Measurements from ENCODE around the gene SORBS2. TPM values are rescaled to one million over a fixed set of nuclear protein-coding genes. Genes with fewer than 3 reads are reported as not detected.
A peak's percentile ranks its signal among the peaks of the same experiment; 100 is the strongest.

The SORBS2 gene
- total RNA-seq, 3 donors from 2014 or later: 44.9 to 416 (median 53.7) TPM

DNA sequence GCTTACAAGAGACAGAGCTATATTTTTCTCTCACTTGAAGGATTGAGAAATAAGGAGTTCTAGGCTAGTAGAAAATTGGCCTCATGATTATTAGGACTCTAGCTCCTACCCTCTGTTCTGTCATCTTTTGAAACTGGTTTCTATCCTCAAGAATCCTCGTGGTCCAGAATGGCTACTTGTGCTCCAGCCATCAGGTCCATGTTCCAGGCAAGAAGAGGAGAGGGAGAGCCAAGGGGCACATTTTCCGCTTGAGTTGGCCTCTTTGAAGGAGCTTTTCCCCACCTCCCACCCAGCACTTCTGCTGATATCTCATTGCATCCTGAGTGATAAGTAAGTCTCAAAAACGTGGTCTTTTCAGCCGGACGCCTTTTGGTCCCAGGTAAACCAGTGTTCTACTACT lies 7.2 kb upstream of the SORBS2 start:
- DNase-seq: no peak
- Histone ChIP-seq H3K4me1 (ENCODE audit: low read depth) (peaks cover 5% of the 10 kb centered on the region), H3K9me3 (no peaks in the 10 kb centered on the region), H3K4me3 (no peak overlapping the region), H3K36me3 (ENCODE audit: low read depth) (no peaks in the 10 kb centered on the region)
- intact Hi-C loops (cut with DNase I, micrococcal nuclease): no loop called here
- no peak for ATAC-seq
- TF ChIP-seq, protein P1, sequence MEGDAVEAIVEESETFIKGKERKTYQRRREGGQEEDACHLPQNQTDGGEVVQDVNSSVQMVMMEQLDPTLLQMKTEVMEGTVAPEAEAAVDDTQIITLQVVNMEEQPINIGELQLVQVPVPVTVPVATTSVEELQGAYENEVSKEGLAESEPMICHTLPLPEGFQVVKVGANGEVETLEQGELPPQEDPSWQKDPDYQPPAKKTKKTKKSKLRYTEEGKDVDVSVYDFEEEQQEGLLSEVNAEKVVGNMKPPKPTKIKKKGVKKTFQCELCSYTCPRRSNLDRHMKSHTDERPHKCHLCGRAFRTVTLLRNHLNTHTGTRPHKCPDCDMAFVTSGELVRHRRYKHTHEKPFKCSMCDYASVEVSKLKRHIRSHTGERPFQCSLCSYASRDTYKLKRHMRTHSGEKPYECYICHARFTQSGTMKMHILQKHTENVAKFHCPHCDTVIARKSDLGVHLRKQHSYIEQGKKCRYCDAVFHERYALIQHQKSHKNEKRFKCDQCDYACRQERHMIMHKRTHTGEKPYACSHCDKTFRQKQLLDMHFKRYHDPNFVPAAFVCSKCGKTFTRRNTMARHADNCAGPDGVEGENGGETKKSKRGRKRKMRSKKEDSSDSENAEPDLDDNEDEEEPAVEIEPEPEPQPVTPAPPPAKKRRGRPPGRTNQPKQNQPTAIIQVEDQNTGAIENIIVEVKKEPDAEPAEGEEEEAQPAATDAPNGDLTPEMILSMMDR (IDR thresholded peaks at IDR 0.05): no peak

- no peaks in the 10 kb centered on the region for H3K36me3 ChIP-seq (ENCODE audit: low read depth)
- intact Hi-C loops (cut with DNase I, micrococcal nuclease): no loop called here
- TF ChIP-seq, protein P1 (IDR thresholded peaks at IDR 0.05): no peak
- ATAC-seq (peak; percentile 88), DNase-seq (peak in 2 of 3 donors; percentile 60 to 73)
- H3K4me1 ChIP-seq (ENCODE audit: low read depth): peaks cover 5% of the 10 kb centered on the region
- H3K4me3 ChIP-seq: no peak overlapping the region
- no peaks in the 10 kb centered on the region for H3K9me3 ChIP-seq
These were observed 5.4 kb upstream of the SORBS2 start for GRCh38 chr4:185817403-185817818.

GRCh38 chr4:185813133-185813532 lies 1.1 kb upstream of the SORBS2 start:
- TF ChIP-seq, protein P1 (IDR thresholded peaks at IDR 0.05): no peak
- H3K4me3 ChIP-seq: no peak overlapping the region
- DNase-seq (no peak), ATAC-seq (no peak)
- intact Hi-C loops (cut with DNase I, micrococcal nuclease): no loop called here
- H3K9me3 ChIP-seq: no peaks in the 10 kb centered on the region
- H3K4me1 ChIP-seq (ENCODE audit: low read depth): peaks cover 5% of the 10 kb centered on the region
- no peaks in the 10 kb centered on the region for H3K36me3 ChIP-seq (ENCODE audit: low read depth)

GRCh38 chr4:185810746-185811508 lies 1.1 kb downstream of the SORBS2 start:
- intact Hi-C loops (cut with DNase I, micrococcal nuclease): no loop called here
- ATAC-seq (peak; percentile 50), DNase-seq (peak in 1 of 3 donors; percentile 22)

GRCh38 chr4:185809533-185810071 lies 2.4 kb downstream of the SORBS2 start:
- Histone ChIP-seq H3K9me3 (no peaks in the 10 kb centered on the region), H3K4me1 (ENCODE audit: low read depth) (no peaks in the 10 kb centered on the region), H3K36me3 (ENCODE audit: low read depth) (no peaks in the 10 kb centered on the region), H3K4me3 (no peak overlapping the region)
- intact Hi-C loops (cut with DNase I, micrococcal nuclease): no loop called here
- TF ChIP-seq, protein P1 (IDR thresholded peaks at IDR 0.05): no peak
- DNase-seq: no peak
- ATAC-seq: no peak

More at GRCh38 chr4:185810746-185811508, 1.1 kb downstream of the SORBS2 start:
- Histone ChIP-seq H3K4me1 (ENCODE audit: low read depth) (no peaks in the 10 kb centered on the region), H3K4me3 (no peak overlapping the region), H3K9me3 (no peaks in the 10 kb centered on the region), H3K36me3 (ENCODE audit: low read depth) (no peaks in the 10 kb centered on the region)
- TF ChIP-seq, protein P1 (IDR thresholded peaks at IDR 0.05): no peak

Data from mucosa of descending colon (tissue), 3 donors.